GM19025 (cell line): ENCODE measurements around the gene ACAD9.
"Not testable (repeated sequence)": the region's sequence is repeated elsewhere in the genome, so short reads cannot be mapped to it uniquely, and the experiment has no call there.

Experiments
- ATAC-seq: cut with Tn5 transposase; IDR thresholded peaks from one replicate; pipeline ENCODE4 v1.9.1; 2021; ENCODE audit warnings: mild to moderate bottlenecking, low read depth, moderate library complexity; ENCODE audit not compliant: unreplicated experiment

The ACAD9 gene

DNA sequence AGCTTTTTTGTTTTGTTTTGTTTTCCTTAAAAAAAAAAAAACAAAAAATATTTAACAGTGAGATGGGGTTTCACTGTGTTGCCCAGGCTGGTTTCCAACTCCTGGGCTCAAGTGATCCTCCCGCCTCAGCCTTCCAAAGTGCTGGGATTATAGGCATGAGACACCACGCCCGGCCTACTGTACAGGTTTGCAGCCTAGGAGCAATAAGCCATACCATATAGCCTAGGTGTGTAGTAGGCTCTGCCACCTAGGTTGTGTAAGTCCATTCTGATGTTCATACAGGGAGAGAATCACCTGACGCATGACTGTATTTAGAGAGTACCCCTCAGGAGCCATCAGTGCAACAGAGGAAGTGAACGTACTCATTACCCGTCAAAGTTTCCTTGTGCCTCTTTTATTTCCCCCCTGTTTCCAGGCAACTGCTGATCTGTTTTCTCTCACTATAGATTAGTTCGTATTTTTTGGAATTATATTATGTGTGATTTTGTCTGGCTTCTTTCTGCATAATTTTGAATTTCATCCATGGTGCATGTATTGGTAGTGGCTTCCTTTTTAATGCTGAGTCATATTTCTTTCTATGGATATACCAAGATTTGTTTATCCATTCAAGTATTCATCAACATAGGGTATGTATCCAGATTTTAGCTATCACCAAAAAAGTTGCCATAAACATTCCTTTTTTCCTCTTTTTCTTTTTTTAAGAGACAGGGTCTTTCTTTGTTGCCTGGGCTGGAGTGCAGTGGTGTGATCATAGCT, 9.9 kb downstream of the ACAD9 start:
- no peak for ATAC-seq

DNA sequence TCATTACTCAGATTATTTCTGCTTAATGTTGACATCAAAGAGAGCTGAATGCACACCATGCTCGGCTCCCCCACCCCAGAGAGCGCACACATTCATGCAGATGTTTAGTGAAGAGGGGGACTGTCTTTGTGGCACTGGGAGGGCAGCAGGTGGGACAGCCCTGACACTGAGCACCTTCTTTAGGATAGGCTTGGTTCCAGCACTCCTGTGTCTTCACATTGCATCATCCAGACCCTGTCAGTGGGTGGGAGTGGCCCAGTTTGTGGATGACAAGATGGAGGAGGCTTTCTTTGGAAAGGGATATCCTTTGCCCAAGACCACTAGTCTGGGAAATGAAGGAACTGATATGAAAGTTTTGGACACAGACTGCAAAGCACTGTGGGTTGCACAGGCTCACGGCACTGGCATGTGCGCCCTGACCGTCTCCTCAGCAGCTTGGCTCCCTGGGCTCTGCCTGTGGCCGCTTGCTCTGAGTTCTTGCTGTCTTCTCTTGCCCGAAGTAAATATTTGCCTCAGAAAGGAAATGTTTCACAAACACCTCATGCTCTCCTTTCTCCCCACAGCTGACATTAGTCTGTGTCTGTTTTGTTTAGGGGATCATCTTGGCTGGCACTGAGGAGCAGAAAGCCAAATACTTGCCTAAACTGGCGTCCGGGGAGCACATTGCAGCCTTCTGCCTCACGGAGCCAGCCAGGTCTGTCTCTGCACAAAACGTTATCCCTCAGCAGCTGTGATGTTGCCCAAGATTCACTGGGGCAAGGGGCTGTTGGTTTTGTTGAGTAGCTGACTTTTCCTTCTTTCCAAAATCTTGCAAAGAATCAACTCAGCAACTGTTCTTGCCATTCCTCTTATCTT, 16.6 kb downstream of the ACAD9 start:
- no peak for ATAC-seq

DNA sequence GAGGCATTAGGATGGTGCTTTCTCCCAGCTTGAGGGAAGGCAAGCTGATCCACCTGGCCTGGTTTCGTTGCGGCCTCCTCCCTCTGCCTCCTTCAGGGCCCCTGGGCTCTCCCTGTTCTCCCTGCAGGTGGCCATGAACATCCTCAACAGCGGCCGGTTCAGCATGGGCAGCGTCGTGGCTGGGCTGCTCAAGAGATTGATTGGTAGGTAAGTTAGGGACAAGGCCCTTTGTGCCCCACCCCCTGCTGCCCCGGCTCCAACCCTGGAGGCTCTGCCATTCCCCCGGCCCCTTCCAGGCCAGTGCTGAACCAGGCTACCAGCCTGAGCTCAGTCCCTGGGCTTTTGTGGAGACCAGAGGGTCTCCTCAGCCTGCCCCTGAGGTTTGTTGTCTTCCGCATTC, 23.0 kb downstream of the ACAD9 start:
- ATAC-seq, result no peak

DNA sequence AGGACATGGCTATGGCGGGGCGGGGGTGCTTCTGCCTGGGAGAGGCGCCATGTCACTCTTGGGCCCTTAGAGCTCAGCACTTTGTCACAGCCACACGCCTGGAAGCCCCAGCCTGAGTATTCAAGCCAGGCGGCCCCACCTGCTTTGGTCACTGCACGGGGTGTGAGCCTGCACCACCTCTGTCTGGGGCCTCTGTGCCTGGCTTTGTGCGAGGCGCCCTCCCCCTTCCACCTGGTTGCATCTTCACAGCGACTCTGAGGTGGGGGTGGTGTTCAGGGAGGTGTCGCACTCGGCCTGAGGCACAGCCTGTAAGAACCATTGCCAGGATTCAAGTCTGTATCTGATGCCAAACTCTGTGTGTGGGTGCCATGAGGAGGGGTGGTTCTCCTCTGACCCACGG, 24.1 kb downstream of the ACAD9 start:
- no peak for ATAC-seq

DNA sequence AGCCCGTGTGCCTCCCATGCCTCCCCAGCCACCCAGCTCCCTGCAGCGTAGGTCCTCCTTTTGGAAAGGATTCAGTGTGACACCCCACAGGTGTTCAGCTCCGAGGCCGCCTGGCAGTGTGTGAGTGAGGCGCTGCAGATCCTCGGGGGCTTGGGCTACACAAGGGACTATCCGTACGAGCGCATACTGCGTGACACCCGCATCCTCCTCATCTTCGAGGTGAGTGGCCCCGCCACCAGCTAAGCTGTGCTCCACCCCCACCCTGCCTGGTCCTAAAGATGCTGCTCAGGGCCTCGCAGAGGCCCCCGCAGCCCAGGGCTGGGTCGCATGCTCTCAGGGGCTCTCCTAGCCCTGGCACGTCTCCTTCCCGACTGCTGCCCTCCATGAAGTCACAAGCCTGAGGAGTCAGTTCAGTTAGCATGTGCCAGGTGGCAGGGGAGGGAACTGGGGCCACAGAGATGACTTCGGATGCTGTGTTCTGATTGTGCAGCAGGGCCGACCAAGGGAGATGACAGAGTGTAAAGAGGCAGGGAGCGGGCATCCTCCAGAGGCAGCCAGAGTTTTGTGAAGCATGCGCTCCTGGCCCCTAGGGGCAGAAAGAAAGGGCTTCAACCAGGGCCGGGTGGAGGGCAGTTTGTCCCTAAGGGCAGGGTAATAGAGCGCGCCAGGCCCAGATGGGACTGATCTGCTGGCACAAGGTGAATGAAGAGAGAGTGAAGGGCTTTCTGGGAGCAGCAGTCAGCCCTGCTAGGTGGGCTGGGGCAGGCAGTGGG, 26.8 kb downstream of the ACAD9 start:
- no peak for ATAC-seq

DNA sequence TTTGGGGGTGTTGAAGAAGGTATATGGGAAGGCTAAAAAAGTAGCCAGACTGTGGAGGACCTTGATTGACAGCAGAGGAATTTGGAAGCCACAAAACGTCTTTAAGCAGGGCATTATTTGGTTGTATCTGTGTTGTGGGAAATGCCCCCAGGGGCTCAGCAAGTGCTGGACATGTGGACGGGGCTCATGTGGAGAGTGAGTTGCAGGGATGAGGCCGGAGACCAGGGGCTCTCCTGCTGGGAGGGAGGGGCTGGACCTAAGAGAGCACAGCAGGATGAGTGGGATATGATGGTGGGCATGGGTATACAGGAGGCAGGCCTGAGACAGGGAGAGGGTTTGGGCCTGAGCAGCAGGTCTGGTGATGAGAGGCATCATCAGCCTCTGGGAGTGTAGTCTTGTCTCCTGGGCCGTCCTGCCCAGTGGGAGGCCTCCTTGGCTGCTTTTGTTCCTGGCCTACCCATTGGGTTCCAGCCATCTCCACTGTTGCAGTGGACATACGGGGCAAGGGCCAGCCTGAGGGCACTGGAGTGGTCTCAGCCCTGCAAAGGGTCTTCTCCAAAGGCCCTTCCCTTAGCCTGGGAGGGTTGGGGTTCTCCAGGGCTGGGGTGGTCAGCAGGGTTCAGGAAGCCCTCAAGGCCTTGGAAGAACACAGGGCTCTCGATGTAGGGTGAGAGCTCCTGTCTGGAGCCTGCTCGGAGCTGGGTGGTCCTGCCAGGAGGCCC, 27.5 kb downstream of the ACAD9 start:
- ATAC-seq, result no peak

DNA sequence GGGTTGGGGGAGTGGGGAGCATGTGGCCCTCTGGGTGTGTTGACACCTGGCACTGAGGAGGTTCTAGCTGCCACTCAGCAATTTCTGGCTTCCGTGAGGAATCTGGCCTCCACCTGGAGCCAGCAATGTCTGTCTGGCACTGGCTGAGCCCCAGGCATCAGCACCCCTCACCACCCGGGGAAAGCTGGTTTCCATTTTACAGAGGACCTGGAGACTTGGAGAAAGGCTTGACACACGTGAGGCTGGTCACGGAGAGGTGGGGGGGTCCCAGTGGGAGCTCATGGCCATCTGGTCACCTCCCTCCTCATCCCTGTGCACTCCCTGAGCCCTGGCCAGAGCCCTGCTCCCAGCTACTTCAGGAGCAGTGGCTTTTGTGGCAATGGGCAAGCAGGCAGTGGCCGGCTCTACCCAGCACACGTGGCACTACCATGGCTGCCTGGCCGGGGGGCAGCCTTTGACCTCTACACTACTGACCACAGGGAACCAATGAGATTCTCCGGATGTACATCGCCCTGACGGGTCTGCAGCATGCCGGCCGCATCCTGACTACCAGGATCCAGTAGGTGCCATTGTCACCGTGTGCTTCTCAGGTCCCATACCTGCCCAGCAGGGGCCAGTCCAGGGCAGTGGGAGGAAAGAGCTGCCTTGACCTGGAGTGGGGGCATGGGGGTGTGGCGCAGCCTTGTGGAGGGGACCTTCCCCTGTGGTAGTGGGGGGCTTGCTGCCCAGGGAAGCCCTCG, 28.5 kb downstream of the ACAD9 start:
- no peak for ATAC-seq

DNA sequence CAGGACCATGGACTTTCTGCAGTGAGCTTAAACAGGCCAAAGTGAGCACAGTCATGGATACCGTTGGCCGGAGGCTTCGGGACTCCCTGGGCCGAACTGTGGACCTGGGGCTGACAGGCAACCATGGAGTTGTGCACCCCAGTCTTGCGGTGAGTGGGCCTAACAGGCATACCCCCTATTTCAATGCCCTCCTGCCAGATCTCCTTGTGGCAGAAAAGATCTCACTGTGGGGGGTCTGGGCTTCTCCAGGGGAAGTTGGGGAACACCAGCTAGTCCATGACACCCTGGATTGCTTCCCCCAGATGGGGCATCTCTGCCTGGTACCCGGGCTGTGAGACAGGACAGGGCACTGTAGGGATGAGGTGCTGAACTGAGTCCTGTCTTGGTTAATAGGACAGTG, 29.5 kb downstream of the ACAD9 start:
- no peak for ATAC-seq

DNA sequence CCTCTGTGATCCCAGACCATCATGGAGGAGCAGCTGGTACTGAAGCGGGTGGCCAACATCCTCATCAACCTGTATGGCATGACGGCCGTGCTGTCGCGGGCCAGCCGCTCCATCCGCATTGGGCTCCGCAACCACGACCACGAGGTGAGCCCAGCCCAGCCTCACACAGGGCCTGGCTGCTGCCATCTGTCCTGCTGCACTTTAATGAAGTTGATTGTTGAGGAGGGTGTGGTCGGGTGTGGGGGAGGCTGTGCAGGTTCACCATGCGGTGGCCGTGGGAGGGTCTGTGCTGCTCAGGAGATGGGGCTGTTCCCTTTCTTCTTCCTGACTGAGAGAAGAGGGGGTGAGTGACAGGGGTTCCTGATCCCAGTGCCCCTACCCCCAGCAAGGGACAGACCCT, 30.6 kb downstream of the ACAD9 start:
- no peak for ATAC-seq

DNA sequence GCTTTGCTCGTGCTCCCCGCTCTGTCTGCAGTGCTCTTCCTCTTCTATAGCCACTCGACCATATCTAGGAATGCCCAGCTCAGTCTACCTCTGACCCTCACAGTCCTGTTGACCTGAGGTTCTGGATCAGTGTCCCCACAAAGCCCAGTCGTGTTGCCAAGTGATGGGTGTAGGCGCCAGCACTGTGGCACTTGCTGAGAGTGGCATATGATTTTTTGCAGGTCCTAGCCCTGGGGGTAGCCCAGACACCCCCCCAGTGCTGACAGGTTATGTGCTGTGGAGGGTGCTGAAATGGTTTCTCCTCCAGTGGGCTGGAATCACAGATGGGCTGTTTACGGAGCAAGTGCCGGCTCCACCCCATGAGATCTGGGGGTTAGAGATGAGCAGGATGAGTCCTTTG, 32.5 kb downstream of the ACAD9 start:
- no peak for ATAC-seq

DNA sequence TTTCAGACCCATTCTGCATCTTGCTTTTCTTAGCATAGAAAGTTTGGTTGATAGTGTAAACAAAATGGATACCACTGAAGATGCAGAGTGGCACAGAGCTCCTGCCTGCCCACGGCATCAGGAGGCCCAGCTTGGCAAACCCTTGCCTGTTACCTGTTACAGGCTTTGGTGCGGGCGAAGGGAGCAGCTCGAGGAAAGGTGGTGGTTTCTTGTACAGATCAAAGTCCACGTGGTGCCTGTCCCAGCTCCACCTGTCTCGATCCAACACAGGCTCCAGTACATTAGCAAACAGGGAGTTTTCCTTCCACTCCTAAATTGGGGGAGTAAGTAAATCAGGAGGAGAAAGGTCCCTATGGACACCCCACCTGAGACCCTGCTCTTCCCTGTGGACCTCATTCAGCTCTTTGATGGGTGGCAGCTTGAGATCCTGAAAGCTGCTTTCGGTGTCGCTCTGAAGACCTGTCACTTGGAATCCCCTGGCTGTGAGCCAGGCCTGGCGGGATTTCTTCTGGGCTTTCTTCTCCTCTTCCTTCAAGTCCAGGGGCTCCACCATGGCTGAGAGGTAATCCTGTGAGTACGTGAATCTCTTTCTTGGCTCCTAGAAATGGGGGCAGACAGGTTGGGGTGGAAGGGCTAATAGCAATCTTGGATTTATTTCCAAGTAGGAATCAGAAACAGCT, 35.7 kb downstream of the ACAD9 start:
- no peak for ATAC-seq

DNA sequence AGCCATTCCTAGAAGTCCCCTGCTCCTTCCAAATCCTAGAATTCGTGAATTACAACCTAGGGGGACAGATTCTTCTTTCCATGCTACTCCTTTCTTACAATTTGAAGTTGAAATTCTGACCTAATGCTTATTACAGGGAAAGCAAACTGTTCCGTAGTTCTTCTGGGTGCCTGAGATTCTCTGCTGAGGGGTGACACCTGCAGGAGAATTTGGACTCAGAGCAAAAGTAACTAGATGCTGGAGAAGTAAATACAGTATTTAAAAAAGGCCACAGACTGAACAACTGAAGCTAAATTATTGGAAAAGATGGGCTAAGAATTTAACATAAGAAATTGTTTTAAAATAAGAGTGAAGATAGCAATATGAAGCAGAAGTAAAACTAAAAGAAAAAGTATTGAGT, 37.9 kb downstream of the ACAD9 start:
- ATAC-seq, result no peak

DNA sequence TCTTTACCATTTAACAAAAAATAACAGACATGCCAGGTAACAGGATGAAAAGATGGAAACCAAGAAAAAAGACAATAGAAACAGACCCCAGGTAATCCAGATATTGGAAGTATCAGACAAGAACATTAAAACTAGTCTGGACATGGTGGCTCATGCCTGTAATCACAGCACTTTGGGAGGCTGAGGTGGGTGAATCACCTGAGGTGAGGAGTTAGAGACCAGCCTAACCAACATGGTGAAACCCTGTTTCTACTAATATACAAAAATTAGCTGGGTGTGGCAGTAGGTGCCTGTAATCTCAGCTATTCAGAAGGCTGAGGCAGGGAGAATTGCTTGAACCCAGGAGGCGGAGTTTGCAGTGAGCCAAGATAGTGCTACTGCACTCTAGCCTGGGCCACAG, 40.6 kb downstream of the ACAD9 start:
- ATAC-seq, result no peak

DNA sequence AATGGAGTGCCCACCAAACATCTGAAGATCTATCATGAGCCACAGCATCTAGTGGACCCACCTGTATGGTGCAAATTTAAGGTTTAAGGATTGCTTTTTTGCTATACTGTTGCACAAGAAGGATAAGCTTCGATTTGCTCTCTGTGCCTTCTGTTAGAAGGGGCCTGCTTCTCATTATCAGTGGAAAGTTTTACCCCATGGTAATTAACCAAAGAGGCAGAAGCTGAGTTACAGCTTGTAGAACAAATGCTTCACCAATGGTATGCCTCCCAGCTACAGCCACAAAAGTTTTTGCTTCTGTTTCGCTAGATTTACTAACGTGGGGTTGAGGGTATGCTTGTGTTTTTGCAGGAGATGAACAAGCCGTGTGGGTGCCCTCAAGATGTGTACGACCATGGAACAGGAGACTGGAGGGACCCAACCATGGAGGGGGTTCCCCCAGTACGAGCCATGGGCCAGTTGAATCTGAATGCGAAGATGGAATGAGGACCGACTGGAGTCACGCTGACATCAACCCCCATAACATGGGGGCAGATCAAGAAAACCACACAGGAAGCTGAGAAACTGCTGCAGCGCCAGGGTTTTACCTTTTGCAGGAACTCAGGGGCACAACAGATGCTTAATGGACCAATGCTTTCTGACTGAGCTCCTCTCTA, 43.5 kb downstream of the ACAD9 start:
- no peak for ATAC-seq

DNA sequence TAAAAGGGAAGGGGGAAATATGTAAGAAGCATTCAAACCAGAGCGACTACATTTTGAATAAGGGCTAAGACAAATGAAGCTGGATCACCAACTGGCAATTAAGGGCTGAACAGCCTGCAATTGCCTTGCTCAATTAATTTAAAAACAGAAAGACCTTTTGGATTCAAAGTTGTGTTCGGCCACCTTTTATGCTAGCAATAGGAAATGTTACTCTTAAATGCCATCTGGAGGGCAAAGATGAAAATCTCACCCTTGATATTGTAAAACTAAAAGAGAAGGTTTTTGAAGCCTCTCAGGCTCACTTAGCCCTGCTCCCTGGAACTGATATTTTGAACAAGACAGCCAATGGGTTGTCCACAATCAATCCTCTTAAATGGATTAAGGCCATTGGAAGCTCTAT, 44.2 kb downstream of the ACAD9 start:
- no peak for ATAC-seq

DNA sequence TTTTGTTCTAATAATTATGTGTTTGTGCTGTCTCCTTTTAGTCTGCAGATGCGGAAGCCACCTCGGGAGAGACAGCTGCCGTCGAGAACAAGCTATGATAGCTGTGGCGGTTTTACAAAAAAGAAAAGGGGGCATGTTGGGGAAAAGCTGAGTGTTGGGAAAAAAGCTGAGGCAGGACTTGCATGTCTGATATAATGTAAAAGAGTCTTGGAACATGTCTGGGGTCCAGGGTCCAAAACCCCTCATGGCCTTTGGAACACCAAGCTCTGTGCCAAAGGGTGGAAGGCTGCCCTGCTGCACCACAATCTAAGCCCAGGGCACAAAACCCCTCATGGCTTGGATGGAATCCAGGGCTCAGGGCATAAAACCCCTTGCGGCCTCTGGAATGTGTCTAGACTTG, 44.6 kb downstream of the ACAD9 start:
- not testable (repeated sequence) for ATAC-seq

DNA sequence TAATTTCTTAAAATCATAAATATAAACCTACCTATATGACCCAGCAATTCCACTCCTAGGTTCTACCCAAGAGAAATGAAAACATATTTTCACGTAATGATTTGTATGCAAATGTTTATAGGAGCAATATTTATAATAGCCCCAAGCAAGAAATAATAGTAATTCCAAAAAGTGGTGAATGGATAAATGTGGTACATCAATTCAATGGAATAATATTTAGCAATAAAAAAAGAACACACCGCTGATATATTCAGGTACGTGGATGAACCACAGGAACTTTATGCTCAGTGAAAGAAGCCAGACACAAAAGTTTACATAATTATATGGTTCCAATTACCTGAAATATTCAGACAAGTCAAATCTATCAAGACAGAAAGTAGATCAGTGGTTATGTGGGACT, 49.9 kb downstream of the ACAD9 start:
- ATAC-seq, result no peak

DNA sequence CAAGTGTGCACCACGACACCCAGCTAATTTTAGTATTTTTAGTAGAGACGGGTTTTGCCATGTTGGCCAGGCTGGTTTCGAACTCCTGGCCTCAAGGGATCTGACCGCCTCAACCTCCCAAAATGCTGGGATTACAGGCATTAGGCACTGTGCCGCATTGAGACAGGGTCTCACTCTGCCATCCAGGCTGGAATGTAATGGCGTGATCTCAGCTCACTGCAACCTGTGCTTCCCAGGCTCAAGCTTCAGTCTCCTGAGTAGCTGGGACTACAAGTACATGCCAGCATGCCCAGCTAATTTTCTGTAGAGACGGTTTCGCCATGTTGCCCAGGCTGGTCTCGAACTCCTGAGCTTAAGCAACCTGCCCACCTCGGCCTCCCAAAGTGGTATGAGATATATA, 51.6 kb downstream of the ACAD9 start:
- no peak for ATAC-seq
